Upper lobe of left lung (tissue), 4 donors: ENCODE results near the gene RDX.

Source experiments
- CTCF ChIP-seq, 6 experiments: fragments of 450-650 bp in 4 of 6; fragments of 200-600 bp in 2 of 6; sonication (generic) in 2 of 6; IDR thresholded peaks; one replicate each; pipeline ENCODE4 v1.5.1; 2016 to 2019; ENCODE audit warnings: antibody characterized with exemption in 6 of 6
- EP300 ChIP-seq, 4 donors: sonication (generic); formaldehyde crosslinking; IDR thresholded peaks; one replicate each; pipeline ENCODE4 v1.5.1; 2017; ENCODE audit warnings: antibody characterized with exemption in 4 of 4, control low read depth in 2 of 4
- POLR2A ChIP-seq, 4 donors: fragments of 450-650 bp; IDR thresholded peaks; one replicate each; pipeline ENCODE4 v1.5.1; 2016 to 2017; ENCODE audit warnings: antibody characterized with exemption in 4 of 4, mild to moderate bottlenecking in 2 of 4
- POLR2AphosphoS5 ChIP-seq, 2 donors: sonication (generic); formaldehyde crosslinking; IDR thresholded peaks; one replicate each; pipeline ENCODE4 v1.5.1; 2017; ENCODE audit warnings: antibody characterized with exemption in 2 of 2

GRCh38 chr11:110176366-110177085 is 119.9 kb downstream of the RDX start:
- TF ChIP-seq CTCF (IDR thresholded peaks at IDR 0.05) = no peak
- no peak for TF ChIP-seq POLR2A (IDR thresholded peaks at IDR 0.05)
- no peak for TF ChIP-seq POLR2AphosphoS5 (IDR thresholded peaks at IDR 0.05)
- no peak for TF ChIP-seq EP300 (IDR thresholded peaks at IDR 0.05)
